HCT116 (cell line): ENCODE data around the gene MMP15. TPM values are rescaled to one million over a fixed set of nuclear protein-coding genes. Genes with fewer than 3 reads are reported as not detected.

Experiments used
- ATAC-seq: fragments of 200-7000 bp; cut with Tn5 transposase; 2 replicates; pipeline ENCODE4 v1.9.1; 2020; ENCODE audit warnings: mild to moderate bottlenecking, moderate library complexity
- BruUV-seq: library from RNA; stranded (reverse); fragments of 400-500 nt; replicated peaks from 2 replicates; lab custom pipeline; 2021; lab: Mats Ljungman, UMichigan
- CTCF ChIA-PET: fragments of 300-600 bp; sonication (Branson Sonifier 250); formaldehyde crosslinking; loops from one replicate; lab custom pipeline; 2021; ENCODE audit warnings: antibody characterized with exemption; lab: Charles Lee
- POLR2A ChIA-PET: fragments of 300-600, 350-600 bp; sonication (Branson Sonifier 250); formaldehyde crosslinking; loops from one replicate; lab custom pipeline; 2021; ENCODE audit warnings: antibody characterized with exemption; lab: Charles Lee
- RAD21 ChIA-PET, 2 experiments: fragments of 300-600 bp; sonication (Branson Sonifier 250); formaldehyde crosslinking; loops; one replicate each; lab custom pipeline; 2023; ENCODE audit warnings: low total read pairs in 2 of 2; ENCODE audit not compliant: uncharacterized antibody in 2 of 2, unreplicated experiment in 2 of 2, low non-redundant PET in 1 of 2; lab: Charles Lee
- DNase-seq: peaks from one replicate; pipeline ENCODE4 v3.0.0-alpha.2; 2010; ENCODE audit warnings: low read depth, low spot score
- H2AFZ ChIP-seq: fragments of 200-600 bp; shearing (Covaris generic), sonication (generic); 2 replicates; pipeline ENCODE4 v1.6.1; 2017; ENCODE audit warnings: low read depth, mixed run types, mixed read lengths, antibody characterized with exemption, low read length; ENCODE audit not compliant: poor library complexity, severe bottlenecking
- H3K27ac ChIP-seq: 2 replicates; pipeline ENCODE4 v1.5.1; 2012; ENCODE audit warnings: low read depth, low read length
- H3K27me3 ChIP-seq: fragments of 200-600 bp; sonication (generic); 2 replicates; pipeline ENCODE4 v1.6.1; 2016; ENCODE audit warnings: mixed run types, low read length, mixed read lengths; ENCODE audit not compliant: insufficient read depth
- H3K36me3 ChIP-seq, 2 experiments: fragments of 200-500 bp in 1 of 2; fragments of 200-600 bp in 1 of 2; sonication (Bioruptor generic) in 1 of 2; sonication (generic) in 1 of 2; 2 replicates each; pipeline versions ENCODE4 v1.5.1 to v1.6.1; 2014 to 2016; ENCODE audit warnings: low read length in 2 of 2, inconsistent platforms in 1 of 2, mixed read lengths in 1 of 2, mixed run types in 1 of 2; ENCODE audit not compliant: insufficient read depth in 2 of 2, control insufficient read depth in 1 of 2
- H3K4me1 ChIP-seq, 2 experiments: fragments of 200-600 bp in 1 of 2; sonication (generic) in 1 of 2; 2 replicates each; pipeline versions ENCODE4 v1.5.1 to v1.6.1; 2012 to 2017; ENCODE audit warnings: low read length in 2 of 2, inconsistent platforms in 1 of 2, mild to moderate bottlenecking in 1 of 2, mixed read lengths in 1 of 2, mixed run types in 1 of 2, moderate library complexity in 1 of 2; ENCODE audit not compliant: insufficient read depth in 2 of 2, control insufficient read depth in 1 of 2
- H3K4me2 ChIP-seq: fragments of 200-600 bp; sonication (generic); 2 replicates; pipeline ENCODE4 v1.6.1; 2017; ENCODE audit warnings: mixed run types, low read length, mixed read lengths
- H3K4me3 ChIP-seq, 2 experiments: fragments of 200-600 bp in 1 of 2; sonication (generic) in 1 of 2; replicated peaks in 1 of 2; 2 replicates each; pipeline ENCODE4 v1.5.1; 2011 to 2016; ENCODE audit warnings: low read length in 2 of 2, control low read depth in 1 of 2, low read depth in 1 of 2, mild to moderate bottlenecking in 1 of 2, mixed read lengths in 1 of 2, mixed run types in 1 of 2
- H3K79me2 ChIP-seq: fragments of 200-600 bp; sonication (generic); 2 replicates; pipeline ENCODE4 v1.6.1; 2017; ENCODE audit warnings: mild to moderate bottlenecking, mixed run types, low read length, moderate library complexity, mixed read lengths; ENCODE audit not compliant: insufficient read depth
- H3K9ac ChIP-seq: fragments of 200-600 bp; sonication (generic); 2 replicates; pipeline ENCODE4 v1.6.1; 2016; ENCODE audit warnings: low read length, mixed read lengths
- H3K9me2 ChIP-seq: fragments of 200-600 bp; sonication (generic), shearing (Covaris generic); 2 replicates; pipeline ENCODE4 v1.6.1; 2017; ENCODE audit warnings: mixed run types, mild to moderate bottlenecking, moderate library complexity; ENCODE audit not compliant: insufficient read depth
- H3K9me3 ChIP-seq, 2 experiments: fragments of 200-500 bp in 1 of 2; fragments of 200-600 bp in 1 of 2; sonication (Bioruptor generic) in 1 of 2; sonication (generic) in 1 of 2; 2 replicates each; pipeline ENCODE4 v1.6.1; 2014 to 2017; ENCODE audit warnings: low read length in 2 of 2, mixed read lengths in 2 of 2, inconsistent platforms in 1 of 2, low read depth in 1 of 2, mild to moderate bottlenecking in 1 of 2, mixed run types in 1 of 2, moderate library complexity in 1 of 2; ENCODE audit not compliant: control insufficient read depth in 1 of 2, insufficient read depth in 1 of 2
- H4K20me1 ChIP-seq: fragments of 200-600 bp; sonication (generic), shearing (Covaris generic); 2 replicates; pipeline ENCODE4 v1.6.1; 2017; ENCODE audit warnings: mixed run types, mild to moderate bottlenecking, moderate library complexity; ENCODE audit not compliant: insufficient read depth
- CBX3 ChIP-seq: IDR thresholded peaks from 2 replicates; pipeline ENCODE4 v1.6.1; 2012; ENCODE audit warnings: low read depth
- CEBPB ChIP-seq: IDR thresholded peaks from 2 replicates; pipeline ENCODE4 v1.6.1; 2012; ENCODE audit warnings: low read depth
- EGR1 ChIP-seq: IDR thresholded peaks from 2 replicates; pipeline ENCODE4 v1.6.1; 2012; ENCODE audit warnings: low read depth
- EZH2 ChIP-seq: fragments of 200-600 bp; sonication (generic); IDR thresholded peaks from 2 replicates; pipeline ENCODE4 v1.6.1; 2017; ENCODE audit warnings: antibody characterized with exemption, mixed run types
- EZH2phosphoT487 ChIP-seq: fragments of 200-600 bp; IDR thresholded peaks from 2 replicates; pipeline ENCODE4 v1.6.1; 2018; ENCODE audit warnings: antibody characterized with exemption, borderline replicate concordance
- JUND ChIP-seq: IDR thresholded peaks from 2 replicates; pipeline ENCODE4 v1.6.1; 2012
- MAX ChIP-seq: IDR thresholded peaks from 2 replicates; pipeline ENCODE4 v1.6.1; 2012
- POLR2A ChIP-seq: IDR thresholded peaks from 2 replicates; pipeline ENCODE4 v1.7.0; 2011; ENCODE audit warnings: borderline replicate concordance; ENCODE audit not compliant: insufficient read depth, insufficient read length; ENCODE audit errors: extremely low read depth
- RAD21 ChIP-seq: IDR thresholded peaks from 2 replicates; pipeline ENCODE4 v1.6.1; 2012; ENCODE audit warnings: low read depth, mild to moderate bottlenecking
- SIN3A ChIP-seq: IDR thresholded peaks from 2 replicates; pipeline ENCODE4 v1.6.1; 2012; ENCODE audit warnings: low read depth
- SP1 ChIP-seq: IDR thresholded peaks from 2 replicates; pipeline ENCODE4 v1.6.1; 2012; ENCODE audit warnings: low read depth
- TCF7L2 ChIP-seq: IDR thresholded peaks from 2 replicates; pipeline ENCODE4 v1.7.0; 2011; ENCODE audit warnings: borderline replicate concordance, inconsistent platforms; ENCODE audit not compliant: insufficient read depth, insufficient read length; ENCODE audit errors: extremely low read depth
- YY1 ChIP-seq: IDR thresholded peaks from 2 replicates; pipeline ENCODE4 v1.6.1; 2011; ENCODE audit warnings: low read length, low read depth, moderate library complexity, mild to moderate bottlenecking; ENCODE audit not compliant: insufficient replicate concordance; ENCODE audit errors: extremely low read depth
- ZBTB33 ChIP-seq: IDR thresholded peaks from 2 replicates; pipeline ENCODE4 v1.6.1; 2011; ENCODE audit warnings: mild to moderate bottlenecking, low read length, moderate library complexity; ENCODE audit not compliant: insufficient replicate concordance; ENCODE audit errors: extremely low read depth
- ZFX ChIP-seq: fragments of 450-650 bp; IDR thresholded peaks from 2 replicates; pipeline ENCODE4 v1.6.1; 2017
- ZNF274 ChIP-seq: fragments of 200-500 bp; sonication (Bioruptor generic); IDR thresholded peaks from 2 replicates; pipeline ENCODE4 v1.6.1; 2014; ENCODE audit warnings: mild to moderate bottlenecking, low read depth, low read length, inconsistent platforms
- intact Hi-C: fragments of 100-400 bp; cut with micrococcal nuclease; formaldehyde crosslinking; loops from 2 replicates; pipeline ENCODE4 v1.10.0; 2022
- total RNA-seq: library from RNA; stranded (reverse); gene quantifications from one replicate; pipeline ENCODE4 v1.2.1, GENCODE V29; 2021; ENCODE audit not compliant: unreplicated experiment

Gene MMP15
- total RNA-seq, 1 experiment from 2014 or later = 38.5 TPM

GRCh38 chr16:57988929-57989328 is 36.6 kb upstream of the MMP15 start:
- H2AFZ ChIP-seq = no peak overlapping the region
- H3K9me3 ChIP-seq = no peaks in the 10 kb centered on the region
- TF ChIP-seq YY1 (no peak), EGR1 (no peak), EZH2 (no peak), CBX3 (no peak), POLR2A (no peak), CEBPB (no peak), ZFX (no peak), RAD21 (no peak), JUND (no peak), ZNF274 (no peak), ZBTB33 (no peak), SP1 (no peak), MAX (no peak), EZH2phosphoT487 (no peak), SIN3A (no peak), TCF7L2 (no peak)
- TF ChIP-seq, all 23 proteins: peak for 0
- Histone ChIP-seq H3K4me2 (no peak overlapping the region), H3K4me3 (no peak overlapping the region), H3K27ac (no peak overlapping the region), H3K4me1 (no peaks in the 10 kb centered on the region), H3K79me2 (no peaks in the 10 kb centered on the region), H3K27me3 (no peaks in the 10 kb centered on the region), H3K36me3 (no peaks in the 10 kb centered on the region), H3K9ac (no peak overlapping the region), H4K20me1 (no peaks in the 10 kb centered on the region), H3K9me2 (no peaks in the 10 kb centered on the region)
- no peak for DNase-seq
- POLR2A ChIA-PET = no interaction called here
- CTCF ChIA-PET = interaction anchor here (1.3 kb wide), 1 partner anchor 12 kb away, joined by 3 read pairs; the partner anchor contains the start of gene USB1
- RAD21 ChIA-PET = no interaction called here
- intact Hi-C loops = no loop called here
- ATAC-seq = 0 out of 2 replicates have a peak, but pooled peaks have one; percentile 25
- no TSS peak for BruUV-seq
